ENCODE data around the gene ITGB7.
"Not testable (repeated sequence)": the region's sequence is repeated elsewhere in the genome, so short reads cannot be mapped to it uniquely, and the experiment has no call there.

The ITGB7 gene

GRCh38 chr12:53195516-53196420 lies 11.3 kb downstream of the ITGB7 start:
- DNase-seq, result no peak

GRCh38 chr12:53194973-53195372 lies 12.1 kb downstream of the ITGB7 start:
- DNase-seq, result no peak

DNA sequence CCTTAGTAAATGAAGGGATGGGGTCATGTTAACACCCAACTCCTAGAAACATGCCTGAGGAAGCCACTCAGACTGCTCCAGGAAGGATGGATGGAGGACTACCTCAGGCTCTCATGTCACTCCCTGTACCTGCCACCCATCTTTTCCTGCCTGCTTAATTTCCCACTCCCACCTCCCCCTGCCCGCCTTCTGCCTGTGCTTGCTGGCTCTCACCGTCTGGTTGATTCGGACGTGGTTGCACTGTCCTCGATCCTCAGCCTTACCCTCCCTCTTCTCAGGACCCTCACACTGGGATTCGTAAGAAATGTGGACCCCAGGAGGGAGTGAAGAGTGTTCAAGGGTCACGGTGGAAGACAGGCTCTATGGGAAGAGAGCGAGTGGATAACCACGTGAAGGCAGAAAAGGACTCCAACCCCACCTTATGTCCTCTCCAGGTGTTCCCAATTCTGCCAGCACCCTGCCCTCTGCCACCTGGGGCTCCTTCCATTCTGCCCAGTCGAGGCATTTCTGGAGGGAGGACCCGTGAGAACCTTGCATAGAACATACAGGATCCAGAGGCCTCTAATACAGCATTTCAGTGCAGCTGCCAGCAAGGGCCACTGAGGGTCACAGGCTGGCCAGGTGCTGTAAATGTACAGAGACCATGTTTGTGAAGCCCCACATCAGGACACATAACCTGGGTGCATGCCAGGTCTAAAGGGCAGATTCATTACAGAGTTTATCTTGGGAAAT lies 12.9 kb downstream of the ITGB7 start:
- DNase-seq, result no peak

DNA sequence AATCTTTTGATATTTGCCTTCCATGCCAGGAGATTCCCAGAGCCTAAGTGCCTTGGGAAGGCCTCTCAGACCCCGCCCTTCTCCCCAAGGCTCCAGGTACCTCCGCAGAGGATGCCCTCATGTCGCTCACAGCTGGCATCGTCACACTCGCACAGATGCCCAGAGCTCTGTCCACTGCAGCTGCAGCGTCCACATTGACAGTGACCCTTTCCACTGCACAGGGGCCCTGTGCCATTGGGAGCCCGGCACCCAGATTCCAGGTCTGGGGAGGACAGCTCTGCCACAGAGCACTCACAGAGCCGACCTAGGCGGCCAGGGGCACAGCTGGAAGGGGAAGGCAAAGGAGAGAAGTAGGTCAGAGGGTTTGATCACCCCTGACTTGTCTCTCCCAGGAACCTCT lies 14.0 kb downstream of the ITGB7 start:
- DNase-seq, result no peak

- DNase-seq, result no peak
These were observed 14.5 kb downstream of the ITGB7 start for GRCh38 chr12:53192531-53193021.

DNA sequence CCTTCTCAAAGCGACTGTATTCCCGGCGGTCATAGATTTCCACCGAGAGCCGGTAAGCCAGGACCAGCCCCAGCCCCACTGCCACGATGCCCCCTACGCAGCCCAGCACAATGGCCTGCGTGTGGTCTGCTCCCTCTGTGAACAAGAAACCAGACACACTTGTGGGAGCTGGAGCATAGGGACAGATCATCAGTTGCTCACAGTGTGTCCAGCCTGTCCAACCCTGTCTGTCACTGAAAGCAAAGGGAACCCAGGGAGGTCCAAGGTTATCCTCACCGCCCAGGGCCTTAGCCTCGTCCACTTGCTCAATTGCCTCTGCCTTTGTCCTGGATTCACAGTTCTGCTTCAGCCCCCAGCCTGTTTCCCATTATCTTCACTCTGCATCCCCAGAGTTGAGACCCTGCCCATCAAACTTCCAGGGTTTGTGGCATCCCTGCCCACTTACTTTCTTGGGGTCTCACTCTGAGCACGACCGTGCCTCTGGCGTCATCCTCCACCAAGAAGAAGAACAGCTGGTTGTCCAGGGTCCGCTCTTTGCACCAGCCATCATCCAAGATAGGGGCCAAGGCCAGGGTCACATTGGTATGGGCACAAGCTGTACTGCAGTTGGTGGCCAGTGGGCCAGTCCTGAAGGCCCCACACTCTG lies 15.0 kb downstream of the ITGB7 start:
- DNase-seq, result no peak

DNA sequence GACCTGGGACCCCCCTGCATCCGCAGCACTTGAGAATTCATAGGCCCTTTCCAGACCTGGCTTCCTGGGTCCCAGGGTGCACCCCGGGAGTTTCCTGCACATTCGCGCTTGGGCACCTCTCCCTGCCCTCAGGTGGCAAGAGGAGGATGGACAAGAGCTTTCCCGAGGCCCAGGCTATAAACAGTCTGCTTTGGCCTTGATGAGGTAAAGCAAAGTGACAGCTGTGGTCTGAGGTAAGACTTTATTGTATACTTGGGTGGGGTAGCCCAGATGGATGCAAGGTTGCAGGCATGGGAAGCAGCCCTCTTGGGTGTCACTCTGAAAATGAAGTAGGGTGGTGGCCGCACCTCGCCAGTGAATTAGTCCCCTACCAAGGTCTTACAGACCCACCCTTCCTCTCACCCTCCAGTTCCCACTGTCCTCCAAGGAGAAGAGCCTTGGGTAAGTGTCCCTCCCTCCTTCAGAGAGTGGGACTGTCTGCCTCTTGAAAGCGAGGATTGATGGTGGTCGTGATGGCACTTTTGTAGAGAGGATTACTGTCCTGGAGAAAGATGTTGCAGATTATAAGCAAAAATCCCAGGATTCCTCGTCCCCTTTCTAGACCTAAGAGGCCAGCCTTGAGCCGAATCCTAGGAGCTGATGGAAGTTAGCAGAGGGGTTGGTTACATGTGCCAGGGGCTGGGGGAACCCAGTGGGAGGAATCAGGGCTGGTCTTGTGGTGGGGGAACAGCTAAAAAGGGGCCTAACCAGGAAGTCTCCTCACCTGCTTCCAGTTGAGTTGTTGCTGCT lies 15.8 kb downstream of the ITGB7 start:
- no peak for DNase-seq

- DNase-seq, result peak; percentile 83
These were observed 16.8 kb downstream of the ITGB7 start for GRCh38 chr12:53190108-53190729.

- DNase-seq, result no peak
These were observed 19.7 kb downstream of the ITGB7 start for GRCh38 chr12:53187145-53187899.

DNA sequence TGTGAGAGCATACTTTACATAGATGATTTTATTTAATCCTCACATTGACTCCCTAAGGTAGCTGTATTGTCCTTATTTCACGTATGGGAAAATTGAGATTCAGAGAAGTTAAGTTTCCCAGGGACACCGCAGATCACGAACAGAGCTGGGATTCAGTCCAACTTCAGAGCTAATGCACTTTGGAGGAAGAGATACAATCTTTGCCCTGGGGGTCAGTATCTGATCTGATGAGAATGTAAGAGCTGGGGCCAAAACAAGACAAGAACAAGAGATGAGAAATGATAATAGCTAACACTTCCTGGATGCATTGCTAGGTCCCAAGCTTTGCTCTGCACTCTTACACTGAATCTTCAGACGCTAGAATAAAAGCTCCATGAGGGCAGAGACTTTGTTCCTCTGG lies 20.3 kb downstream of the ITGB7 start:
- no peak for DNase-seq

DNA sequence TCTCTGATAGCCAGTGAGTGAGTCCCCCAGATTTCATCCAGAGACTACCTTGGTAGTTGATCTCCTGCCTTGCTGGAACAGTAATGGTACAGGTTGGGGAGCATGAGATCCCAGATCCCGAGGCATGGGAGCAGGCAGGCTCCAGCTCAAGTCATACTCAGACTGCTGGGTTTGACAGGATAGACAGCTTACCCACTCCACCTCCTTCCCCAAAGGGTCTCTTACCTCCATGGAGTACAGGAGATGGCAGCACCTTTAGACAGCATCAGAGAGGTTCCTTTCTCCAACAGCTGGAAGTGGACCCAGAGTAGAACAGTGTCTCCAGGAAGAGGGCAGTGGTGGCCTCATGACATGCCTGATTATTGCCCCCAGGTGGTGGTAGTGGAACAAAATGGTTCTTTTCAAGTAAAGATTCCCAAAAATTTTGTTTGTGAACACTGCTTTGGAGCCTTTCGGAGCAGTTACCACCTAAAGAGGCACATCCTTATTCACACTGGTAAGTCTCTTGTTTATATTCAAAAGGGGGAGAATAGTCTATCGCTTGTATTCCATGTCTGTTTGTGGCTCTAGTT lies 21.4 kb downstream of the ITGB7 start:
- no peak for DNase-seq

GRCh38 chr12:53184828-53185227 lies 22.2 kb downstream of the ITGB7 start:
- DNase-seq, result no peak

GRCh38 chr12:53182903-53183302 lies 24.1 kb downstream of the ITGB7 start:
- DNase-seq, result no peak

GRCh38 chr12:53181935-53182334 lies 25.1 kb downstream of the ITGB7 start:
- no peak for DNase-seq

DNA sequence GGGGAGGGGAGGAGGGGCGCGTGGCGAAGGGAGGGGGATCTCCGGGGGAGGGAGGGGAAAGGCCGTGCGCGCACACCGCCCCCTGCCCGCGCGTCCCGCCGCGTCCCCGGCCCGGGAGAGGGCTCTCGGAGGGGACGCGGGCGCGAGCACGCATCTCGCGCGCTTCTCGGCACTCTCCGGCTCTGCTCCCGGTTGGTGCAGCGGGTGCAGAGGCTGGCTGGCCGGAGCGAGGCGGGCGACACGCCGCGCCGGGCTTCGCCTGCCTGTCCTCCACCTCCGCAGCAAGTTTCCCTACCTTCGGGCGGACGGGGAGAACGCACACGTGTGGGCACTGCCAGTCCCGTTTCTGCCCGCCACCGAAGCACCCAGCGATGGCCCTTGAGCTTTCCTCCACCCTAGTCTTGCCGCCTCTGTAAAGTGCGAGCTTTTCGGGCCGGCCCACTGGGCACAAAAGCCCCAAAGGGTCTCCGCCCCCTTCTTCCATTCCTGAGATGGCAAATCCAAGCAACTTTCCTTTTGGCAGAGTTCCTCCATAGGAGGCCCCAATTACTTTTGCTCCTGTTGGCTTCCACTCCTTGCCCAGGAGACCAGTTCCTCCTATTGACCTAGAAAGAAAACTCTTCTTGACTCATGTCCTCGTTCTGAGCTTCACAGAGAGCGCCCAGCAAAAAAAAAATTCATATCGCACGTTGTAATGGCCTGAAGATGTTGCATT lies 26.0 kb downstream of the ITGB7 start:
- DNase-seq, result peak; percentile 81

GRCh38 chr12:53180220-53180930 lies 26.7 kb downstream of the ITGB7 start, which contains the start of the genes CSAD and ZNF740:
Gene CSAD, minus strand, starts transcription at chr12:53180925. Its CDS starts 7,455 bp downstream, at chr12:53173470.
Gene ZNF740, plus strand, starts transcription at chr12:53180722. Its CDS starts 1,262 bp downstream, at chr12:53181984.
- DNase-seq, result peak; percentile 98

DNA sequence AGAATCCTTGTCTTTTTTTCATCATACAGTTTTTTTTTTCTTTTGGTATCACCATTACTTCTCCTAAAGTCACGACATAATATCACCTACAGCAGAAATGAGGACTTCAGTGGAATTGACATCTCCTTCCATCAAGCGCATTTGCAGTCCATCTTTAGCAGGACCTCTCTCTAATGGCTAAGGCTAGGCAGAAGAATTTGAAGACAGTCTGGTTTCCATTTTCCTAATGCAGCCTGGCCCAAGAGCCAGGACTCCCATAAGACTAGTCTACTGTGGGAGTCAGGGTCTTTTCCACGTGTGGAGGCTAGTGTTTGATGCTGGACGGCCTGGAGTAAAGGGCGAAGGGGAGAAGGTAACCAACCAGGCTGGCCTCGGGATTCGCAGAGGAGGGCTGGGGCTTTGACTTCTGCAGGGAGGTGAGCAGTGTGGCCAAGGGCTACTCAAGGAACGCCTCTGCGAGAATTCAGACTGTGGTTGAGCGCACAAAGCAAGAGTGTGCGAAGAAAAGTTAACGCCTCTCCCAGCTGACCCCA lies 27.3 kb downstream of the ITGB7 start:
- DNase-seq, result peak; percentile 47

GRCh38 chr12:53178803-53179202 lies 28.2 kb downstream of the ITGB7 start:
- not testable (repeated sequence) for DNase-seq

DNA sequence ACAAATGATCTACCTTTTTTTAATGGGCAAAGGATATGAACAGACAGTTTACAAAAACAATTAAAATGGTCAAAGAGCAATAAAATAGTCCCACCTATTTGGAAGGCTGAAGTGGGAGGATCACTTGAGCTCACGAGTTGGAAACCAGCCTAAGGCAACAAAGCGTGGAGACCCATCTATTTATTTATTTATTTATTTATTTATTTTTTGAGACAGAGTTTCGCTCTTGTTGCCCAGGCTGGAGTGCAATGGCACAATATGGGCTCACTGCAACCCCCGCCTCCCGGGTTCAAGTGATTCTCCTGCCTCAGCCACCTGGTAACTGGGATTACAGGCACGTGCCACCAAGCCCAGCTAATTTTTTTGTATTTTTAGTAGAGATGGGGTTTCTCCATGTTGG lies 29.6 kb downstream of the ITGB7 start:
- DNase-seq, result not testable (repeated sequence)
